Spleen (tissue), 11 donors: ENCODE measurements around the gene CALR3. TPM values are rescaled to one million over a fixed set of nuclear protein-coding genes. Genes with fewer than 3 reads are reported as not detected.

Experiments used
- DNase-seq: peaks from one replicate; pipeline ENCODE4 v3.0.0-alpha.2; 2020
- H3K27ac ChIP-seq, 8 donors: fragments of 200-600 bp; sonication (generic) in 7 of 8; 1 replicate in 4 of 8; 2 replicates in 4 of 8; pipeline versions ENCODE4 v1.5.0 to v1.8.0; 2016 to 2021; ENCODE audit warnings: inconsistent platforms in 4 of 8, mild to moderate bottlenecking in 4 of 8, moderate library complexity in 1 of 8
- H3K27me3 ChIP-seq, 7 donors: fragments of 200-600 bp; sonication (generic) in 6 of 7; replicated peaks in 1 of 7; 1 replicate in 4 of 7; 2 replicates in 3 of 7; pipeline versions ENCODE4 v1.5.0 to v1.8.0; 2016 to 2021; ENCODE audit warnings: inconsistent platforms in 3 of 7, mild to moderate bottlenecking in 1 of 7
- H3K36me3 ChIP-seq, 6 donors: fragments of 200-600 bp; sonication (generic) in 5 of 6; 1 replicate in 4 of 6; 2 replicates in 2 of 6; pipeline versions ENCODE4 v1.5.0 to v1.8.0; 2016 to 2021; ENCODE audit warnings: inconsistent platforms in 2 of 6
- H3K4me1 ChIP-seq, 6 donors: fragments of 200-600 bp; sonication (generic) in 5 of 6; 1 replicate in 3 of 6; 2 replicates in 3 of 6; pipeline versions ENCODE4 v1.5.0 to v1.8.0; 2016 to 2021; ENCODE audit warnings: inconsistent platforms in 3 of 6
- H3K4me3 ChIP-seq, 8 donors: fragments of 200-600 bp; sonication (generic) in 7 of 8; 1 replicate in 4 of 8; 2 replicates in 4 of 8; pipeline versions ENCODE4 v1.5.0 to v1.8.0; 2016 to 2021; ENCODE audit warnings: inconsistent platforms in 4 of 8, mild to moderate bottlenecking in 4 of 8, moderate library complexity in 2 of 8
- H3K9me3 ChIP-seq, 8 donors: fragments of 200-600 bp; sonication (generic) in 7 of 8; 1 replicate in 4 of 8; 2 replicates in 4 of 8; pipeline versions ENCODE4 v1.5.0 to v1.8.0; 2016 to 2021; ENCODE audit warnings: inconsistent platforms in 4 of 8
- POLR2A ChIP-seq, 3 donors: fragments of 450-650 bp; IDR thresholded peaks; one replicate each; pipeline ENCODE4 v1.5.1; 2017; ENCODE audit warnings: antibody characterized with exemption in 3 of 3, mild to moderate bottlenecking in 1 of 3
- POLR2AphosphoS5 ChIP-seq, 3 donors: sonication (generic); formaldehyde crosslinking; IDR thresholded peaks; one replicate each; pipeline ENCODE4 v1.5.1; 2017; ENCODE audit warnings: antibody characterized with exemption in 3 of 3
- WGBS, 5 donors: extraction: QIAGEN DNeasy Blood & Tissue Kit in 3 of 5; methylation state at CpG; one replicate each; pipeline versions ENCODE4 v1.1.5 to v1.1.7; 2013 to 2018; 5-methylcytosine and 5-hydroxymethylcytosine counted together
- intact Hi-C: fragments of 100-400 bp; cut with DNase I; formaldehyde crosslinking; loops from one replicate; pipeline ENCODE4 v1.15.0; 2023; ENCODE audit warnings: low total_unique reads
- polyA plus RNA-seq, 3 donors: library from polyadenylated mRNA; stranded (reverse); fragments of 200-250 nt; gene quantifications; one replicate each; pipeline ENCODE4 v1.2.1, GENCODE V29; 2013
- total RNA-seq, 7 donors: library from RNA; depleted of rRNA in 3 of 7; stranded (reverse); fragments of >200 nt in 3 of 7; fragmentation: NEBNext Ultra II Directional in 4 of 7; extraction: Animal tissue kit (Norgen Biotek cat#: 25700) in 4 of 7; gene quantifications; one replicate each; pipeline versions ENCODE4 v1.1.0 to v1.2.1, GENCODE V29; 2016 to 2021
- TF ChIP-seq, protein P1 (sequence below), 11 experiments: fragments of 200-600 bp in 7 of 11; fragments of 450-650 bp in 4 of 11; sonication (generic) in 4 of 11; IDR thresholded peaks in 8 of 11; conservative IDR thresholded peaks in 3 of 11; 1 replicate in 7 of 11; 2 replicates in 4 of 11; pipeline versions ENCODE4 v1.4.0 to v1.8.0; 2016 to 2021; ENCODE audit warnings: antibody characterized with exemption in 11 of 11, inconsistent platforms in 4 of 11, mild to moderate bottlenecking in 1 of 11
- donor health status: healthy with polysubstance abuse.
- donor health status: DM: no; HTN: no; CAD: no; lungs with moderate emphysema.
- donor health status: DM: no; HTN: no; CAD: no.
- donor health status: Bipolar disorder and iron deficiency.
- donor health status: healthy.
- donor health status: DM: no; HTN: no; CAD: no.
- donor health status: DM: yes; HTN: yes; CAD: no.

Gene CALR3
- total and polyA plus RNA-seq, 10 donors: 0.07 to 0.10 (median 0.08) TPM; not detected in 7

DNA sequence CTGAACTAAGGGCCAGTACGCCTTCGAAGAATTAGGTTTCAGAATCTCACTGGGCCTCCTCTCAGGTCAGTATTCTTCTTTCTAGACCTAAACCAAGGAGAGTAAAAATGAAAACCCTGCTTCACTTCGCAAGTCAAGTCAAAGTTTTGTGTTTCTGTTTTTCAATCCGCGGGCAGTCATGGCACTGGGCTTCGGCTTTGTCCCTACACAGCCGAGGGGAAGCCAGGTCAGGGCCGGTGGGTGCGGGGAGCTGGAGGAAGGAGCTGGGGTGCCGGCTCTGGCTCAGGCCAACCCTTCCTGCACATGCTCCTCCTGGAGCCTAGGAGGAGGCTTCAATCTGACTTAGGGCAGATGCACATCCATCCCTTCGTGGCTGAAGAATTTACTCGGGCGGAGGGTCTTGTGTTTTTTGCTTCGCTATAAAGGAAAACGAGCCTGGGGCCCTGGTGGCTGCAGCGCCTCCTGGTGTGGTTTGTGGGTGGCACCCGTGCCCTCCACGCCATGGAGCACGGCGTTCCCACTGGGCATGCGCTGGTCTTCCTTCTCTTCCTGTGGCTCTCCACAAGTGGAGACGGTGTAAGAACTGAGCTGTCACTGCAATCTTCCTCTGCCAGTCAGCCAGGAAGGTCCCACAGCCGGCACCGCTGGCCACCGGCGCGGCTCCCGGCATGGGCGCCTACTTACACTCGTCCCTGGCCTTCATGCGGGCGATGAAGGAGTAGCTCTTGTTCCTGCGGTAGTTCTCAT lies 22.7 kb upstream of the CALR3 start:
- no peaks in the 10 kb centered on the region for H3K27me3 ChIP-seq
- H3K4me3 ChIP-seq: no peak overlapping the region
- no peaks in the 10 kb centered on the region for H3K9me3 ChIP-seq
- intact Hi-C loops: no loop called here
- 74 to 91% (median 80%) methylated on average over 32 to 33 of the region's 33 CpGs for WGBS, 5 donors
- TF ChIP-seq POLR2AphosphoS5 (IDR thresholded peaks at IDR 0.05): peak; percentile 11 to 55 (median 48)
- TF ChIP-seq POLR2A (IDR thresholded peaks at IDR 0.05): no peak
- TF ChIP-seq, protein P1, sequence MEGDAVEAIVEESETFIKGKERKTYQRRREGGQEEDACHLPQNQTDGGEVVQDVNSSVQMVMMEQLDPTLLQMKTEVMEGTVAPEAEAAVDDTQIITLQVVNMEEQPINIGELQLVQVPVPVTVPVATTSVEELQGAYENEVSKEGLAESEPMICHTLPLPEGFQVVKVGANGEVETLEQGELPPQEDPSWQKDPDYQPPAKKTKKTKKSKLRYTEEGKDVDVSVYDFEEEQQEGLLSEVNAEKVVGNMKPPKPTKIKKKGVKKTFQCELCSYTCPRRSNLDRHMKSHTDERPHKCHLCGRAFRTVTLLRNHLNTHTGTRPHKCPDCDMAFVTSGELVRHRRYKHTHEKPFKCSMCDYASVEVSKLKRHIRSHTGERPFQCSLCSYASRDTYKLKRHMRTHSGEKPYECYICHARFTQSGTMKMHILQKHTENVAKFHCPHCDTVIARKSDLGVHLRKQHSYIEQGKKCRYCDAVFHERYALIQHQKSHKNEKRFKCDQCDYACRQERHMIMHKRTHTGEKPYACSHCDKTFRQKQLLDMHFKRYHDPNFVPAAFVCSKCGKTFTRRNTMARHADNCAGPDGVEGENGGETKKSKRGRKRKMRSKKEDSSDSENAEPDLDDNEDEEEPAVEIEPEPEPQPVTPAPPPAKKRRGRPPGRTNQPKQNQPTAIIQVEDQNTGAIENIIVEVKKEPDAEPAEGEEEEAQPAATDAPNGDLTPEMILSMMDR (IDR thresholded peaks at IDR 0.05 in 8 of 11, conservative IDR thresholded peaks at IDR 0.05 in 3 of 11): peak in 2 of 11 experiments; percentile 17 to 28
- H3K4me1 ChIP-seq: peaks cover 0 to 16% (median 6%) of the 10 kb centered on the region in 6 donors
- peak overlapping the region in 5 of 8 donors; percentile 13 to 46 (median 35) for H3K27ac ChIP-seq
- H3K36me3 ChIP-seq: peaks cover 8 to 91% (median 71%) of the 10 kb centered on the region in 6 donors
- DNase-seq: no peak

DNA sequence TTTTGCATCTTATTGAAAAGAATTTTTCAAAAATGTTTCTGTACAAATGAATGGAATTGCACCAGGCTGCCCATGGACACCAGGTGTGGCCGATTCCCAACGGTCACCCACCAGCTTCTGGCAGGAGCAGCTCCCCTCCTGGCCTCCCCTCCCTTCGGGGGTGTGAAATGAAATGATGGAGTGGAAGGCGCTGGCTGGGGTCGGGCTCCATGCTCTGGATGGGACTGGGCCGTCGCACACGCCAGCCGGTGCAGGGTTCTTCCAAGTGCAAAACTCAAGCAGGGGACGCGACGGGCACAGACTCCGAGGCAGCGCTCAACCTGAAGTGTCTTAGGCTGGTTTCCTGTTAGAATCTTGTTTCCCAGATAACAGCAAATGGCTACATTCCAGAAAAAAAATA lies 22.1 kb upstream of the CALR3 start:
- H3K4me1 ChIP-seq: peaks cover 0 to 16% (median 6%) of the 10 kb centered on the region in 6 donors
- H3K27ac ChIP-seq: peak overlapping the region in 5 of 8 donors; percentile 13 to 46 (median 35)
- TF ChIP-seq, protein P1 (IDR thresholded peaks at IDR 0.05 in 8 of 11, conservative IDR thresholded peaks at IDR 0.05 in 3 of 11): no peak
- TF ChIP-seq POLR2AphosphoS5 (IDR thresholded peaks at IDR 0.05) (no peak), POLR2A (IDR thresholded peaks at IDR 0.05) (no peak)
- intact Hi-C loops: no loop called here
- H3K27me3 ChIP-seq: no peaks in the 10 kb centered on the region
- 85 to 92% (median 87%) methylated on average over 14 of the region's 14 CpGs for WGBS, 5 donors
- H3K4me3 ChIP-seq: no peak overlapping the region
- H3K9me3 ChIP-seq: no peaks in the 10 kb centered on the region
- peaks cover 8 to 91% (median 66%) of the 10 kb centered on the region in 6 donors for H3K36me3 ChIP-seq
- no peak for DNase-seq

DNA sequence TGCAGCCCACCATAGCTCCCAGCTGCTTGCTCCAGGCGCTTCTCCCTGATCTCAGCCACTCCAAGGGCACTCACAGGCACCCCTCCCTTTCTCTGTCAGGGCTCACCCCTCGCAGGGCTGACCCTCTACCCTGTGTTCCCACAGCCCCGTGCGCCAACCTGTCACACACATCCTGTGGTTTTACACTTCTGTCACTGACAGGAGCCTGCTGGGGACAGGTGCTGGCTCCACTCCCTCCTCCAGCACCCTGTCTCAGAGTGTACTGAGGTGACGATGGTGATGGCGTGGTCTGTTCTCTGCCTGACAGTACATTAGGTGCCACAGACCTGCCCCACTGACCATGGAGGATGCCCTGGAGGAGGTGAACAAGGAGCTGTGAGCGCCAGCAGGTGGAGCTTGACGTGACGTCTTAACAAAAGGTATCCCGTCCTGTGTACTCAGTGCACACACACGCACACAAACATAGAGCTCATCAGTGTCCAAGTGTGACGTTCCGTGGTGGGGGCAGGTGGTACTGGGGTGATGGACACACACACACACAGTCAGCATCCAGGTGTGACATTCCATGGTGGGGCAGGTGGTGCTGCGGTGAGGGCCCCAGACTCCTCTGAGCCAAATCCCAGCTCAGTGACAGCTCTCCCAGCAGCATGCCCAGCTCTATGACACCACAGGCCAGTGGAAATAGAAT lies 21.1 kb upstream of the CALR3 start:
- peaks cover 5 to 91% (median 58%) of the 10 kb centered on the region in 6 donors for H3K36me3 ChIP-seq
- H3K4me1 ChIP-seq: peaks cover 0 to 16% (median 6%) of the 10 kb centered on the region in 6 donors
- no peaks in the 10 kb centered on the region for H3K27me3 ChIP-seq
- TF ChIP-seq POLR2A (IDR thresholded peaks at IDR 0.05): no peak
- TF ChIP-seq, protein P1 (IDR thresholded peaks at IDR 0.05 in 8 of 11, conservative IDR thresholded peaks at IDR 0.05 in 3 of 11): no peak
- peak in 1 of 3 donors; percentile 21 for TF ChIP-seq POLR2AphosphoS5 (IDR thresholded peaks at IDR 0.05)
- H3K4me3 ChIP-seq: no peak overlapping the region
- no peaks in the 10 kb centered on the region for H3K9me3 ChIP-seq
- 75 to 81% (median 80%) methylated on average over 11 to 14 of the region's 14 CpGs for WGBS, 5 donors
- H3K27ac ChIP-seq: peak overlapping the region in 1 of 8 donors; percentile 27
- intact Hi-C loops: no loop called here
- DNase-seq: no peak

DNA sequence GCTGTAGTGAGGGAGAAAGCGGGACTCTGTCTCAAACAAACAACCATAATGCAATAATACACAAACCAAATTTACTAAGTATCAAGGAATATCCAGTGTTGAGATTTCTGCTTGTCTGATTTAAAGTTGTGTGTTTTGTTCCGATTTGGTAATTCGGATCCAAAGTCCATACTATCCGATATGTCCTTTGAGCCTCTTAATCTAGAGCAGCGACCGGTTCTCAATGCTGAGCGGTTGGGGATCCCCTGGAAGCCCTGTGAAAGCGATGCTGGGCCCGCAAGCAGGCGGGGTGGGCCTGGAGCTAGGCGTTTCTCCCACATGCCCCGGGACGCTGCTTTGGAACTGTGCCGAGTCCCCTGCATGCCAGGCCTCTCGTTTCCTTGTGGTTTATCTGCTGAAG lies 20.4 kb upstream of the CALR3 start:
- Histone ChIP-seq H3K4me3 (no peak overlapping the region), H3K36me3 (peaks cover 5 to 90% (median 51%) of the 10 kb centered on the region in 6 donors), H3K27me3 (no peaks in the 10 kb centered on the region), H3K27ac (no peak overlapping the region), H3K9me3 (no peaks in the 10 kb centered on the region), H3K4me1 (peaks cover 0 to 16% (median 6%) of the 10 kb centered on the region in 6 donors)
- DNase-seq: no peak
- TF ChIP-seq POLR2A (IDR thresholded peaks at IDR 0.05) (no peak), POLR2AphosphoS5 (IDR thresholded peaks at IDR 0.05) (no peak)
- TF ChIP-seq, protein P1 (IDR thresholded peaks at IDR 0.05 in 8 of 11, conservative IDR thresholded peaks at IDR 0.05 in 3 of 11): no peak
- WGBS, 5 donors: 89 to 92% (median 92%) methylated on average over 15 of the region's 15 CpGs
- intact Hi-C loops: no loop called here
